Measurements from ENCODE around the gene CRYAB. TPM values are rescaled to one million over a fixed set of nuclear protein-coding genes. Genes with fewer than 3 reads are reported as not detected.

Gene CRYAB
- total RNA-seq, 1 donor, result 20.7 TPM

- DNase-seq (ENCODE audit: low read depth), result no peak
- no peak overlapping the region for H3K4me3 ChIP-seq (ENCODE audit: low read depth, low read length)
- no peak for TF ChIP-seq CTCF (IDR thresholded peaks at IDR 0.05; ENCODE audit: insufficient read depth, low read depth, low read length)
Observed at GRCh38 chr11:111947143-111947542, 35.6 kb upstream of the CRYAB start.

GRCh38 chr11:111946499-111946898 lies 34.9 kb upstream of the CRYAB start:
- no peak for DNase-seq (ENCODE audit: low read depth)
- TF ChIP-seq CTCF (IDR thresholded peaks at IDR 0.05; ENCODE audit: insufficient read depth, low read depth, low read length), result no peak
- no peak overlapping the region for H3K4me3 ChIP-seq (ENCODE audit: low read depth, low read length)

- TF ChIP-seq CTCF (IDR thresholded peaks at IDR 0.05; ENCODE audit: insufficient read depth, low read depth, low read length), result no peak
- DNase-seq (ENCODE audit: low read depth), result no peak
- H3K4me3 ChIP-seq (ENCODE audit: low read depth, low read length), result no peak overlapping the region
Observed at GRCh38 chr11:111945198-111945597, 33.6 kb upstream of the CRYAB start.

GRCh38 chr11:111944651-111945051 lies 33.1 kb upstream of the CRYAB start:
- DNase-seq (ENCODE audit: low read depth), result peak; percentile 79

GRCh38 chr11:111944139-111944538 lies 32.6 kb upstream of the CRYAB start:
- no peak for TF ChIP-seq CTCF (IDR thresholded peaks at IDR 0.05; ENCODE audit: insufficient read depth, low read depth, low read length)
- DNase-seq (ENCODE audit: low read depth), result peak; percentile 83
- H3K4me3 ChIP-seq (ENCODE audit: low read depth, low read length), result no peak overlapping the region

More at GRCh38 chr11:111944651-111945051, 33.1 kb upstream of the CRYAB start:
- no peak overlapping the region for H3K4me3 ChIP-seq (ENCODE audit: low read depth, low read length)
- TF ChIP-seq CTCF (IDR thresholded peaks at IDR 0.05; ENCODE audit: insufficient read depth, low read depth, low read length), result no peak

GRCh38 chr11:111942829-111943228 lies 31.3 kb upstream of the CRYAB start:
- TF ChIP-seq CTCF (IDR thresholded peaks at IDR 0.05; ENCODE audit: insufficient read depth, low read depth, low read length), result no peak
- DNase-seq (ENCODE audit: low read depth), result peak; percentile 17
- no peak overlapping the region for H3K4me3 ChIP-seq (ENCODE audit: low read depth, low read length)

- no peak for TF ChIP-seq CTCF (IDR thresholded peaks at IDR 0.05; ENCODE audit: insufficient read depth, low read depth, low read length)
- H3K4me3 ChIP-seq (ENCODE audit: low read depth, low read length), result no peak overlapping the region
- no peak for DNase-seq (ENCODE audit: low read depth)
Observed at GRCh38 chr11:111941963-111942362, 30.4 kb upstream of the CRYAB start.

Measured in fibroblast of villous mesenchyme (primary cell).